ENCODE measurements around the gene CD22.

DNA sequence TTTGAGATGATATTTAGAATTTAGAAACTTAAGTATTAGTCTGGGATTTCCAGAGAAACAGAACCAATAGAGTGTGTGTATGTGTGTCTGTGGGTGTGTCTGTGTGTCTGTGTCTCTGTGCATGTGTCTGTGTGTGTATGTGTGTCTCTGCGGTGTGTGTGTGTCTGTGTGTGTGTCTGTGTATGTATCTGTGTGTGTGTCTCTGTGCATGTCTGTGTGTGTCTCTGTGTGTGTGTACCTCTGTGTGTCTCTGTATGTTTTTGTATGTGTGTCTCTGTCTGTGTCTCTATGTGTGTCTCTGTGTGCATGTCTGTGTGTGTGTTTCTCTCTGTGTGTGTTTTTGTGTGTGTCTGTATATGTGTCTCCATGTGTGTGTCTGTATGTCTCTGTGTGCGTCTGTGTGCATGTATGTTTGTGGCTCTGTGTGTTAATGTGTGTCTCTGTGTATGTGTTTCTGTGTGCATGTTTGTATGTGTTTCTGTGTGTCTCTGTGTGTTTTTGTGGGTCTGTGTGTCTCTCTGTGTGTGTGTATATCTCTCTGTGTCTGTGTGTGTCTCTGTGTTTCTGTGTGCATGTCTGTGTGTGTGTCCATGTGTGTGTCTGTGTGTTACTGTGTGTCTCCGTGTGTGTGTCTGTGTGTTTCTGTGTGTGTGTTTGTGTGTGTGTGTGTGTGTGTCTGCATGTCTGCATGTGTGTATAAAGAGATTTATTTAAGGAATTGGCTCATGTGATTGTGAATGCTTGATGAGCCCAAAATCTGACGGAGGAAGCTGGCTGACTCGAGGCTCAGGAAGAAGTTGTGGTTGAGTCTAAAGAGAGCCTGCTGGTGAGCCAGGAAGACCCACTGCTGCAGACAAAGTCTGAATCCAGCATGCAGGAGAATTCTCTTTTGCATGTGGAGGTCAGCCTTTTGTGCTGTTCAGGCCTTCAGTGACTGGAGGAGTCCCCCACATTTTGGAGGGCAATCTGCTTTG is 64.0 kb downstream of the CD22 start:
- TF ChIP-seq, protein P1, sequence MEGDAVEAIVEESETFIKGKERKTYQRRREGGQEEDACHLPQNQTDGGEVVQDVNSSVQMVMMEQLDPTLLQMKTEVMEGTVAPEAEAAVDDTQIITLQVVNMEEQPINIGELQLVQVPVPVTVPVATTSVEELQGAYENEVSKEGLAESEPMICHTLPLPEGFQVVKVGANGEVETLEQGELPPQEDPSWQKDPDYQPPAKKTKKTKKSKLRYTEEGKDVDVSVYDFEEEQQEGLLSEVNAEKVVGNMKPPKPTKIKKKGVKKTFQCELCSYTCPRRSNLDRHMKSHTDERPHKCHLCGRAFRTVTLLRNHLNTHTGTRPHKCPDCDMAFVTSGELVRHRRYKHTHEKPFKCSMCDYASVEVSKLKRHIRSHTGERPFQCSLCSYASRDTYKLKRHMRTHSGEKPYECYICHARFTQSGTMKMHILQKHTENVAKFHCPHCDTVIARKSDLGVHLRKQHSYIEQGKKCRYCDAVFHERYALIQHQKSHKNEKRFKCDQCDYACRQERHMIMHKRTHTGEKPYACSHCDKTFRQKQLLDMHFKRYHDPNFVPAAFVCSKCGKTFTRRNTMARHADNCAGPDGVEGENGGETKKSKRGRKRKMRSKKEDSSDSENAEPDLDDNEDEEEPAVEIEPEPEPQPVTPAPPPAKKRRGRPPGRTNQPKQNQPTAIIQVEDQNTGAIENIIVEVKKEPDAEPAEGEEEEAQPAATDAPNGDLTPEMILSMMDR (IDR thresholded peaks at IDR 0.05; ENCODE audit: poor library complexity, severe bottlenecking), result no peak
- TF ChIP-seq RAD21 (conservative IDR thresholded peaks at IDR 0.05), result no peak
- no peak for TF ChIP-seq EZH2 (IDR thresholded peaks at IDR 0.05; ENCODE audit: borderline replicate concordance, insufficient read depth, low read length, poor library complexity, severe bottlenecking)
- no peak for TF ChIP-seq EP300 (conservative IDR thresholded peaks at IDR 0.05; ENCODE audit: poor library complexity, severe bottlenecking)
- TF ChIP-seq MXI1 (conservative IDR thresholded peaks at IDR 0.05; ENCODE audit: poor library complexity, severe bottlenecking), result no peak
- TF ChIP-seq TAF1 (IDR thresholded peaks at IDR 0.05; ENCODE audit: low read depth), result no peak
- no peak for TF ChIP-seq SMC3 (conservative IDR thresholded peaks at IDR 0.05; ENCODE audit: poor library complexity)
- no peak for TF ChIP-seq POLR2AphosphoS5 (IDR thresholded peaks at IDR 0.05)

Measured in neural cell (in vitro differentiated cells).